HG03460 (cell line): ENCODE measurements around the gene MRPL53.

Experiments
- ATAC-seq: cut with Tn5 transposase; IDR thresholded peaks from one replicate; pipeline ENCODE4 v1.9.1; 2021; ENCODE audit not compliant: unreplicated experiment

Gene MRPL53

DNA sequence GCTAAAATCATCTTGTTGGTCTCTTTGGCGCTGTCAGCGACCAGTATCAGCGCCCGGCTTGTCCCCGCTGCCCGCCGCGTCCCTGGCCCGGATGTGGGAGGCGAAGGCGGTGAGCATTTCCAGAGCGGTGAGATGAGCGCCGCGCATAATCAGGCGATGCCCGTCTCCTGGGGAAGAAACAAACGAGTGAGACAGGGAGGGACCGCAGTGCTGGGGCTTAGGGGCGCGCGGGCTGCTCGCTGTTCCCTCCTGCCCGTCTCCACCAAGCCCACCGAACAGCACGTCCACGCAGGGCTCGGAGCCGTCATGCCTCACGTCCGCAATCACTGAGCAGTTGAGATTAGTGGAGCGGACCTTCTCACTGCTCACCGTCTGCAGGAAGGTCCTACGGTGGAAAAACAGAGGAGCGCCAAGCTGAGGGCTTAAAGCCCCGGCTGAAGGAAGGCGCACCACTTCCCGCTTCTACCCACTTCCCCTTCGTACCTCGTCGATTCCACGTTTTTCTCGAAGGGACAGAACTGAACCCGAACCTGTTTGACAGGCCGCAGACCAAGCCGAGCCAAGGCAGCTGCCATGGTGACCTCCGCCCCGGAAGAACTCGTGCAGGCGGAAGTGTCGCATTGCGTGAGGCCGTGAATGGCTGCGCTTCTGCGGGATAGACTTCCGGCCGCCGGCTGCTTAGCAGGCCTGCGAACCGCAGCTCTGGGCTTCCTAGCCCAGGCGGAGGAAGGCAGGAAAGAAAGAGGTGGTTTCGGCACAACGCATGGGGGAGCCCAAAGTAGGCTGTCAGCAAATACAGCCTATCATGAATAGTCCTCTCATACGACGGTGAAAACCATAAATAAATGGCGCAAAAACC, at the start of gene MRPL53:
Gene MRPL53, minus strand, starts transcription at position 595 of the 859 bp plus-strand sequence. Its CDS starts 20 bp downstream, at position 575.
- ATAC-seq: peak; percentile 82

DNA sequence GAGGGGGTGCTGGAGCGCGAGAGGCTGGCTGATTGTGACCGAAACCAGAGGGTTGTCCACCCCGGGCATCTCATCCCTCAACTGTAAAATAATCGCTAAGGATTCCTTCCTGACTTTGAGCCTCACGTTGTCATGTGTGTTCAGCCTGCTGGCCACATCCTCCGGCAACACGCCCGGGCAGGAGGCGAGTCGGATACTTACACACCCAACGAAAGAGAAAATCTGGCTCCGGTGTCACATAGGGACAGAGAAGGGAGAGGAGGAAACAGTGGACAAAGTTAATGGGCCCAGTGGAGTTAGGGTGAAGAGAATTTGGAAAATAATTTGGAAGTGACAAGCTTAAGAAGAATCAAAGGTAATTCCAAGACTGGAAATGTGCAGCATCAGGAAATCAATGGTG, 44.2 kb upstream of the MRPL53 start:
- ATAC-seq: no peak

DNA sequence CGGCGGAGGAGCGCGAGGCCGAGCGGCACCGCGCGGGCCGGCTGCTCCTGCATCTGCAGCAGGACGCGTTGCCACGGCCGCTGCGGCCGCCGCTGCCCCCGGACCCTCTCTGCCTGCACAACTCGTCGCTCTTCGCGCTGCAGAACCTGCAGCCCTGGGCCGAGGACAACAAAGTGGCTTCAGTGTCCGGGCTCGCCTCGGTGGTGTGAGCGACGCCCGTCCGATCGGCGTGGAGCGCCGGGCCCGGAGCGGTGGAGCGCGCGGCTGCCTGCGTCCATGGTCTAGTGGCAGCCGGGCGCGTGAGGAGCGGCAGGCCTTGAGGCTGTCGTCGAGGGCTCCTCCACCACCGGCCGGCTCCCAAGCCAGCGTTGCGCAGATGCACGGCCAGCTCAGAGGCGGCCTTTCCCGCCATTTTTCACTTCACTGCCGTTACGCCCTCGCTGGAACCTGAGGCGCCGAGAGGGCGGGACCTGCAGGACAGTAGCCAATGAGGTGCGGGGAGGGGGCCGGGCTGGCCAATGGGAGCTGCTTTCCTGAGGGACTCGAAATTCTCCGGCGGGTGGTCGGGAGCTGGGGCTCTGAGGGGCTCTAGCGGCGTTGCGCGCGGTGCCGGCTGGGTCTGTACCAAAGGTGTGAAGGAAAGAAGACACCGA, 43.6 kb upstream of the MRPL53 start:
- no peak for ATAC-seq

DNA sequence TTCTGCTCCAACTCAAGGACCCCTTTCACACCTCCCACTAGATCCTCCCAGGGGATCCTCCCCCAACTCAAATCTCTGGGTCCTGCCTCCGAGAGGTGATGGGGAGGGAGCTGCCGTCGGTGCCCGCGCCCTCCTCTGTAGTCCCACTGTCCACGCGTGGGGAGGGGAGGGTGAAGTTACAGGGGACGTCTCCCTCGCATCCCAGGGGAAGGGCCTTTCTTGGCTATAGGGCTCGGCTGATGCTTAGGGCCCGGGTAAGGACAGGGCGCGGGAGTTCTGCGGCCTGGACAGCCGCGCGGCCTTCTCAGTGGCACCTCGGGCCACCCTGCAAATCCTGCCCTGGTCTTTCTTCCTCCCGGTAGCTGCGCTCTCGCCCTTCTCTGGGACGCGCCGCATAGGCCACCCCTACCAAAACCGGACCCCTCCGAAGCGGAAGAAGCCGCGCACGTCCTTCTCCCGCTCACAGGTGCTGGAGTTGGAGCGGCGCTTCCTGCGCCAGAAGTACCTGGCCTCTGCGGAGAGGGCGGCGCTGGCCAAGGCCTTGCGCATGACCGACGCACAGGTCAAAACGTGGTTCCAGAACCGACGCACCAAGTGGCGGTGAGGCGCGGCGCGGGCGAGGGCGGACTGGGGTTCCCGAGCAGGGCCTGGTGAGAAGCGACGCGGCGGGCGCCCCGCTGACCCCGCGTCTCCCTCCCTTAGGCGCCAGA, 42.9 kb upstream of the MRPL53 start:
- ATAC-seq: no peak

- no peak for ATAC-seq
Observed at GRCh38 chr2:74514368-74515270, 42.1 kb upstream of the MRPL53 start, which contains the start of gene TLX2. Gene TLX2, plus strand, starts transcription at chr2:74514450. Its CDS starts 357 bp downstream, at chr2:74514807.

DNA sequence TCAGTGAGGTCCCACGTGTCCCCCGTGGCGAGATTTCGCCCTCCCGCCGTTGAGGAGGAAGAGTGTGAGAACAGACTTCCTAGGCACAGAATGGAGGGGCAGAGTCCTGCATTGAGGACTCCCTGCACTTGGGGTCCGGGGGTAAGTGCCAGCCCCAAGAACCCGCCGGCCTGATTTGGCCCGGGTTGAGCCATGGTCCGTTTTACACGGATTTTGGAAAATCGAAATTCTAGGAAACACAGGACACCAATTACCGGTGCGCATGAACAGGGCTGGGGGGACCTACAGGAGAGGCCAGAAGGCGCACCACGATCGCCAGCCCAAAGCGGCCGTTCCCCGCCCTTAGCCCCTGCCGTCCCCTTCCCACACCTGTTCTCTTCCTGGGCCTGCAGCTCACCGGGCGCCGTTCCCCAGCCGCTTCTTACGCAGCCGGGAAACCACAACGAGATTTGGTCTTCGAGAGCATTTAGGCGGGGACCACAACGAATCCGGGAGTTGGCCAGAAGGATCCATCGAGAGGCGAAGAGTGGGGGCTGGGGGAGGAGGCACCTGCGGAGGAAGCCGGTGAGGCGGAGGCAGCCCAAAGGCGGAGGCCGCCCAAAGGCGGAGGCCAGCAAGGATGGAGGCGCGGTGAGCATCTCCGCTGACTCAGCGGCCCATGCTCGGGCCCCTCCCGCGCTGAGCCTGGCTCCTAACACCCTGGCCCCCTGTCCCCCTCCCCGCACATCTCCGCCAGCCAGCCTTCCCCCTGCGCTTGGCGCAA, 41.3 kb upstream of the MRPL53 start:
- ATAC-seq: no peak

DNA sequence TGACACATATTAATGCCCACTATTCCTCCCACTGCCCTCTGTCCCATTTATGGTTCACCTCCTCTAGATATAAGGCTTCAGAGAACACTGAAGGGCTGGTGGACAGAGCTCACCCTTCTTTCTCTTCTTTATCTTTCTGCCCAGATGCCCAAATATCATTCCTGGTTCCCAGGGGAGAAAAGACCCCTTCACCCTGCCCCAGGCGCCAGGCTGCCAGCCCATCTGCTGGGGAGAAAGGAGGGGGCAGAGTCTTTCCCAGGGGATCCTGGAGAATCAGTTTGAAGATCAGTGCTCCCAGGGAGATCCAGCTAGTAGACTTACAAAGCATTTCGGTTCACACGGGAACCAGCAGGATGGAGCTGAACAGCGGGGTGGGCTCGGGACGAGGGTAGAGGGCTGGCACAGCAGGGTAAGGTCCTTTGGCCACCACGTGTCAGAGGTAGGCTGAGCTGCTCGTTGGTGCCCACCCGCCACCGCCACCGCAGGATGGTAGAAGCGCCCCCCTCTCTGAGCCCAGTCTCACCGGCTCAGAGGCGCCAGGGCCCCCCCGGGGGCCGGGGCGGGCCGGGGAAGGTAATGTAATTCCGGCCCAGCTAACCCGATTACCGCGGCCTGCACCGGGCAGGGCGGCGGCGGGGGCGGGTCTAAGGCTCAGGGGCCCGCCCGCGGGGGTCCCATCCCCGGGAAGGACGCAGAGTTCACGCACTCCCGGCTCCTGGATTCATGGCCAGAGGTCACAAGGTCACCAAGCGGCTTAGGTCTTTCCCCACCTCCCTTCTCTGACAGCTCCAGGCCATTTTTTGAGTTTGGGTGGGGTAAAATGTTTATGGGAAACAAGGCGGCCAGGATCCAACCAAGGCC, 40.5 kb upstream of the MRPL53 start:
- ATAC-seq: no peak

DNA sequence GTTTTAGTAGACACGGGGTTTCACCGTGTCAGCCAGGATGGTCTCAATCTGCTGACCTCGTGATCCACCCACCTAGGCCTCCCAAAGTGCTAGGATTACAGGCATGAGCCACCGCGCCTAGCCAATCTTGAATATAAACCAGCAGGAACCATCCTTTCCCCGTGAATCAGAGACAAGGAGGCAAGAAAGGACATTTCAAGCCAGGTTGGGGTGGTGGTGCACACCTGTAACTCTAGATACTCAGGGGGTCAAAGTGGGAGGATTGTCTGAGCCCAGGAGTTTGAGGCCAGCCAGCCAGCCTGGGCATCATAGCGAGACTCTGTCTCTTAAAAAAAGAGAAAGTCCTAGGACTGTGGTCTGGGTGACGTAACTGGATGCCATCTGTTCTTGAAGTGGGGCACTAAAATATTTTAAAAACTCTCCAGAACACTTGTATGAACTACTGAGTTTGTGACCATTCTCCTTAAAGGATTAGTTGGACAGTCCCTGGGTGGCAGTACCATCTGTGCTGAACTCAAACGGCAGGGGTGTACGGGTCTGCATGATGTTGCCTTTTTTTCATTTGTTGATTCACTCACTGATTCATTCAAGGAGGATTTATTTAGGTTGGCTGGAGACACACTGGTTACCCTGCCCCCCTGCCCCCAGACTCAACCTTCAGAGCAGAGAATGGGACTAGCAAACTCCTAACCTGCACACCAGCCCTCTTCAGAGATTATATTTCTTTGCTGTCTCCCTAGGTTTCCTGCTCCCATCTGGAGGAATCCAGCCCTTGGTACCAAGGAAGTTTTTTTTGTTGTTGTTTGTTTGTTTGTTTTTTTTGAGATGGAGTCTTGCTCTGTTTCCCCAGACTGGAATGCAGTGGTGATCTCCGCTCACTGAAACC, 38.9 kb upstream of the MRPL53 start:
- no peak for ATAC-seq

DNA sequence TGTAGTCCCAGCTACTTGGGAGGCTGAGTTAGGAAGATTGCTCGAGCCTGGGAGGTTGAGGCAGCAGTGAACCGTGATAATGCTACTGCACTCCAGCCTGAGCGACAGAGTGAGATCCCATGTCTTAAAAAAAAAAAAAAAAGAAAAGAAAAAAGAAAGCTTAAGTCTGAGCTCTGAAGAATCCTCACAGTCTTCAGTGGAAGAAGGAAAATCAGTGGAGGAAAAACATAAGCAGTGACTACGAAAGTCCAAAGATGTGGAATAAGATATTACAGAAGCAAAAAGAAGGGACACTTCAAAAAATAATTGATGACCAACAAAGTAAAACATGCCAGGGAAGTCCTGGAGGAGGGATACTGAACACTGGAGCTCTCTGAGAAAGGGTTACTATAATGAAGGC, 37.8 kb upstream of the MRPL53 start:
- ATAC-seq: no peak

- ATAC-seq: peak; percentile 10
Observed at GRCh38 chr2:74507926-74508520, 35.5 kb upstream of the MRPL53 start.

GRCh38 chr2:74507145-74507925, 34.9 kb upstream of the MRPL53 start, which contains the start of gene PCGF1:
Gene PCGF1, minus strand, starts transcription at chr2:74507695. Its CDS starts 27 bp downstream, at chr2:74507668.
- peak; percentile 90 for ATAC-seq

GRCh38 chr2:74505448-74506246, 33.2 kb upstream of the MRPL53 start:
- ATAC-seq: no peak

DNA sequence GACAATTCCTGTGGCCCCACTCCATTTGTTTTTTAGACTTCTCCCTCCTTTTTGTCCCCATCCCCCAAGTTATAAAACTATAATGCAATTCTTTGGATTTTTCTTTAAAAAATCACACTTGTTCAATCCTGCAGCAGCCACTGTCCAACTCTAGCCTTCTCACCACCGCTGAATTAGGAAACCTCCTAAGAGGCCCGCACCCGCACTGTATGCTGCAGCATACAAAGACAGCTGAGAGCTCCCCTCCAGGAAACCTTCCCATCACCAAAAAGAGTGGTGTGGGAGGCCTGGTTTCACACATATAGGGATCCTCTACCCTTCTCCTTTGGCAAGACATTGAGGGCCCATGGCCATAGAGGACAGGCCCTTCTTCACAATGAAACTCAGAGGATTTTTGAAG, 32.1 kb upstream of the MRPL53 start:
- no peak for ATAC-seq

GRCh38 chr2:74503506-74504475, 31.3 kb upstream of the MRPL53 start:
- ATAC-seq: no peak
